NCI-H526 treated with DMSO at 0.1 percent for 48 hours (cell line): ENCODE results near the gene RAB11FIP3.
"Not testable (repeated sequence)": the region's sequence is repeated elsewhere in the genome, so short reads cannot be mapped to it uniquely, and the experiment has no call there.

Source experiments
- DNase-seq: peaks from one replicate; lab custom pipeline; 2025; lab: John Stamatoyannopoulos, UW

RAB11FIP3 gene

GRCh38 chr16:495127-495748 lies 69.8 kb downstream of the RAB11FIP3 start:
- no peak for DNase-seq

GRCh38 chr16:496097-496886 lies 70.8 kb downstream of the RAB11FIP3 start:
- DNase-seq = no peak

DNA sequence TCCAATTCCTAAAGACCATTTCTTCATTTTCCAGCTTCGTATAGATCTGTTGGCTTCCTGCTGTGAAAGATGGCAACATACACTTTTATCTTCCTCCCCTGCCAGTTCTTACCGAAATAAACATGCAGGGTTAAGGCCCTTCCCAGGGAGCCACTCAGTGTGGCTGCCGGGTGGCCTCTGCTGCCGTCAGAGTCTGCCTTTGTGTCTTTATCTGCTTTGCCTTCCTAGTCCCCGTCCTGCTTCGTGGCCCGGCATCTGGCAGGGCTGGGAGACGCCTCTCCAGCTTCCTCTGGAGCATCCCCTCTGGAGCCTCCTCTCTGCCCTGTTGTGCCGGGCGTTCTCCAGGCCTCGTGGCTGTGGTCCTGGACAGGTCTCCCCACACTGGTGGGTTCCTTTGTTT lies 71.8 kb downstream of the RAB11FIP3 start:
- DNase-seq = no peak

DNA sequence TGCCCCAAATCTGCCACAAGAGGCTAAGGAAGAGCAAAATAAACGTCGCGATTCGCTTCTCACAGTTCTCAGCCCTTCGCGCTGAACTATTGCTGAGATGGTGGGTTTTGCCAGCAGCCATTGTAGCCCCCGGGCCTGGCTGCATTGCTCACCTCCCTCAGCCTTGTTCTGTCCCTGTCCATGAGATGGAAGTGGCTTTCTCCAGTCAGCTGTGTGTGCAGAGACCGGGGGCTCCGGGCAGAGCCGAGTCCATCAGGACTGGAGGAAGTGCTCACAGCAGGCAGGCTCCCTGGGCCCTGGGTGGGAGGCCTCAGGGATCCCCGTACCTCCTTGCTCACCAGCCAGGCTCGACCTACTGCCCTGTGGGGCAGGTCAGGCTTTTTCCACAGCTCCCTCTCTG lies 74.5 kb downstream of the RAB11FIP3 start:
- DNase-seq = no peak

DNA sequence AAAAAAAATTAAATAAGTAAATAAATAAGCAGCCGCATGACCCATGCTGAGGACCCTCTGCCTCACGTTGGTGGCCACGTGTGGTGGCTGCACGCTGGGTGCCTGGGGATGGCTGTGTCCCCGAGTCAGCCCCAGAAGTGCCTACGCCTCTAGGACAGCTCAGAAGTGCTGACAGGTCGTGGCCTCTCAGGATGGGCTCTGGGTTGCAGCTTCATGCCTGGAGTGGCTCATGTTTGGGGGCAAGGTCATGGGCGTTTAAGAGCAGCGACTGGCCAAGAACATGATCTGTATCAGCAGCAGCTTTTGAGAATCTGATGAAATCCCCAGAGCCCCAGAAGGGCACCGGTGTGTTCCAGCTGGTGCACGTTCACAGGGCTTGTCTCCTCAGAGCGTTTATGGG lies 75.3 kb downstream of the RAB11FIP3 start:
- no peak for DNase-seq

GRCh38 chr16:502179-502943 lies 76.9 kb downstream of the RAB11FIP3 start:
- DNase-seq = no peak

GRCh38 chr16:503150-504071 lies 78.0 kb downstream of the RAB11FIP3 start:
- DNase-seq = no peak

DNA sequence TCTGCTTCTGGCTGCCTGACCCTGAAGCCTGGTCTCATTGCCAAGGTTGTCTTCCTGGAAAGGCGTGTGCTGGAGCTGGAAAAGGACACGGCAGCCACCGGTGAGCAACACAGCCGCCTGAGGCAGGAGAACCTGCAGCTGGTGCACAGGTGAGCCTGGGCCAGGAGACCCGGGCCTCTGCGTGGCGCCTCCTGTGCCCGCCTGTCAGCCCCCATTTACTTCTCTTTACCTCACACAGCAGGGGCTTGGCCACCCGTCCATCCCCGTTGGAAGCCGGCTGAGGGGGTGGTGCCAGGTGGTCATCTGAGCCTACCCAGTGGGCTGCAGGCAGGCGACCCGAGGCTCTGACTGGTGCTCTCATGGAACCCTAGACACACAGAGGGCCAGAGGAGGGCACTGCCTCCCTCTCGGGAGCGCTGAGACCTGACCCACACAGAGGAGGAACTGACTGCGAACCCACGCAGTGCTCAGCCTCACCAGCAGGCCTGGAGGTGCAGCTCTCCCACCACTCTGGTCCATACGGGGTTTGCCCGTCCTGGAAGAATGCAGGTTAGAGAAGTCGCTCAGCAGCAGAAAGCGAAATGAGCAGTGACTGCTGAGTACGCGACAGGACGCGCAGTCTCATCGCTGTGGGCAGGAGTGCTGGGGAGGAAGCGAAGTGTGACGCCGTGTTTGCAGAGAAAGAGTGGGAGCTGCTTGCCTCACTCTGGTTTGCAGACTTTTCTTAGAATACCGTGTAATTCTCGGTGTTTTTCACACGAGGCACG lies 80.2 kb downstream of the RAB11FIP3 start:
- no peak for DNase-seq

DNA sequence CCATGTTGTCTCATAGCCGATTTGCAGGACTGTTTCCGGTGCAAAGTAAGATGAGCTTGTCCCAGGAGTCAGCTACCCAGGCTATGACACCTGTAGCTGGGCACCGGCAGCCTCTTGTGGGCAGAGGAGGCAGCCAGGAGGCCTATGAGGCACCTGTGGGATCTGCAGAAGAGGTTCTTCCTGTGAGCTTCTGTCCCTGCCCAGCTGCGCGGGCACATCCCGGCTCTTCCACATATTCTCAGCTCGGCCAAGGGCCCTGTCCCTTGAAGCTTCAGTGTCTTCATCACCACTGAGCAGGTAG lies 80.7 kb downstream of the RAB11FIP3 start:
- DNase-seq = no peak

DNA sequence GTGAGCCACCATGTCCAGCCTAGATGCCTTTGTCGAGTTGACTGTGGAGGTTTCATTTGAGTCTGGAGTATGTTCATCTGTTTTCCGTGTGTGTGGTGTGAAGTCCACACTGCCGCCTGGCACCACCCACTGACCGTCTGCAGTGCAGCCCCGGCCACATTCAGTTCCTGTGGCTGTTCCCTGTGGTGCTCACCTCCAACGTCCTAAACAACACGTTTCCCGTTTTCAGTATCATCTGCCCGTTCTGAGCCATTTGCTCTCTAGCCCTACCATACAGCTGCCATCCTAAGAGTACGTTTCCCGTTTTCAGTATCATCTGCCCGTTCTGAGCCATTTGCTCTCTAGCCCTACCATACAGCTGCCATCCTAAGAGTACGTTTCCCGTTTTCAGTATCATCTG lies 82.1 kb downstream of the RAB11FIP3 start:
- not testable (repeated sequence) for DNase-seq

DNA sequence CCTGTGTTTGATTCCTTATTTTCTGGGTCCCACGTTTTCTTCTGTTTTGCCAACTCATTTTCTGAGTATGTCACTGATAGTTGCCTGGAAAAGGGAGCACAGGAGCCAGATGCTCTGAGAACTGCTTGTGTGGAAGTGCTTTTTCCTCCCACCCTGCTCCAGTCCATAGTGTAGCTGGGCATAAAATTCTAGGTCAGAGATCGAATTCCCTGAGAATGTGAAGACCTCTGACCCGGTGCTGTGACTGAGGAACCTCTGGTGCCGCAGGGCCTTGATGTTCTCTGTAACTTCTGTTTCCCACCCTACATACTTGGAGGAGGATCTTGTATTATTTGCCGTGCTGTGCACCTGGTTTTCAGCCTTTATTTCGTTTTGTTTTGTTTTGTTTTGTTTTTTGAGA lies 82.5 kb downstream of the RAB11FIP3 start:
- DNase-seq = no peak

GRCh38 chr16:508884-509736 lies 83.7 kb downstream of the RAB11FIP3 start:
- no peak for DNase-seq

DNA sequence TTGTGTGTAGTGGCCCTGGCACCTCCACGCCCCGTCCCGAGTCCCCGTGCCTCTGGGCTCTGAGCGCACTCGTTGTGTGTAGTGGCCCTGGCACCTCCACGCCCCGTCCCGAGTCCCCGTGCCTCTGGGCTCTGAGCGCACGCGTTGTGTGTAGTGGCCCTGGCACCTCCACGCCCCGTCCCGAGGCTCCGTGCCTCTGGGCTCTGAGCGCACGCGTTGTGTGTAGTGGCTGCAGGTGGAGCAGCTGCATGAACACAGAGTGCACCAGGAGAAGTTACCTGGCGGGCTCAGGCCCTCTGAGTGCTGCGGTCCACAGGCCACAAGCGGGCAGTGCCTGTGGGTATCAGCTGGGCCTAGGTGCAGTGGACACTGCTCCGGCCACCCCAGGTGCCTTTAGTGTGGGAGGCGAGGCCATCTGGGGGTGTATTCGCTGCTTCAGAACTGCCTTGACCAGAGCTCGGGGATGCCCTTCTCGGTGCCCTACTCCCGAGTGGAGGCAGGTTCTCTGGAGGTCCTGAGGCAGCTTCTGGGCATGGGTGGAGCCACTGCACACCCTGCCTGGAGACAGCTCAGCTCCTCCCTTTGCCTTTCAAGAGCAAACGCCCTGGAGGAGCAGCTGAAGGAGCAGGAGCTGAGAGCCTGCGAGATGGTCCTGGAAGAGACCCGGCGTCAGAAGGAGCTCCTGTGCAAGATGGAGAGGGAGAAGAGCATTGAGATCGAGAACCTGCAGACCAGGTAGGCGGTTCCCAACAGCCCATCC lies 84.8 kb downstream of the RAB11FIP3 start:
- no peak for DNase-seq

DNA sequence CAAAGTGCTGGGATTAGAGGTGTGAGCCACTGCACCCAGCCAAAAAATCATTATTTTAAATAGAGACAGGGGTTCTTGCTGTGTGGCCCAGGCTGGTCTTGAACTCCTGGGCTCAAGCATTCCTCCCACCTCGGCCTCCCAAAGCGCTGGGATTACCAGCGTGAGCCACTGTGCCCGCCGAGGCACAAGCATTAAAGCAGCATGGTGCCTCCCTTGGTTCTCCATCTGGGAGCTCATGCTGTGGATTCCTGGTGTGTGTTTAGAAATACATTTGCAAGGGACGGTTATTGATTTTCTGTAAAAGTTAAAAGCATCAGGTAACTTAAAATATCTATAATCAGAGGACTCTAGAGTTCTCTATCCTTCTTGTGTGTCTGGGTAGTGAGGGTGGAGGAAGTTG lies 87.4 kb downstream of the RAB11FIP3 start:
- no peak for DNase-seq

DNA sequence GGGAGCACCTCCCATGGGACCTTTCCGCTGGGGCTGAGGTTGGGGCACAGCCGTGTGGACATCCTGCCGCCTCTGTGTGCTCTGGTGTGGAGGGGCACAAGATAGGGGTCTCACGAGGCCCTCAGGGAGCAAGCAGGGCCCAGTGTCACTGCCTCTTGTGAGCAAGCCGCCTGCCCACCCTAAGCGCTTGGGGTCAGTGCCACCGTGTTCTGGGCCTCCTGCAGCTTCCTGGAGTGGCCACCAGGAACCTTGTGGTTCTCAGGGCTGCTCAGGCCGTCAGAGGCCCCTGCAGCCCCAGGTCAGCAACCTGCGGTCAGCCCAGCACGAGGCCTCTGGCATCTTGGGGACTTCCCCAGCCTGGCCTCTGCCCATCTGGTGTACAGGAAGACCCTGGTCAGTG lies 88.5 kb downstream of the RAB11FIP3 start:
- no peak for DNase-seq

DNA sequence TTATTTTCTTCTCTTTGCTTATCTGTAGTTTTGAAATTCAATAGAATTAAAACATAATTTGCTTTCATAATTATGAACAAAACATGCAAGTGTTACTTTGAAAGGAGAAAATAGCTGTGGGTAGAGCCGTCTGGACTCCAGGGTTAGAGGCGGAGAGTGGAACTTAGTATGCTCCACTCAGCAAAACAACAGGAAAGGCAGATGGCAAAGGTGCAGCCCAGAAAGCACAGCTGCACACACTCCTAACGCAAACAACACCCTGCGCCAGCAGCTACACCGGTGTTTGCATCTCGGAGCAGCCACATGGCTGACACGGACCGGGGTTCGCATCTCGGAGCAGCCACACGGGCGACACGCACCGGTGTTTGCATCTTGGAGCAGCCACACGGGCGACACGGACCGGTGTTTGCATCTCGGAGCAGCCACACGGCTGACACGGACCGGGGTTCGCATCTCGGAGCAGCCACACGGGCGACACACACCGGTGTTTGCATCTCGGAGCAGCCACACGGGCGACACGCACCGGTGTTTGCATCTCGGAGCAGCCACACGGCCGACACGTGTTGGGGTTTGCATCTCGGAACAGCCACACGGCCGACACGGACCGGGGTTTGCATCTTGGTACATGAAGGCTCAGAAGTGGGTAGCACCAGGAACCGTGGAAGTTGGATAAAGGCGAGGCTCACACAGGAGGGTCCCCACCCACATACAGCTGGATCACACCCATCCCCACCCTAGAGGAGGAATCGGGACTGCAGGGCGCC lies 89.9 kb downstream of the RAB11FIP3 start:
- DNase-seq = no peak

DNA sequence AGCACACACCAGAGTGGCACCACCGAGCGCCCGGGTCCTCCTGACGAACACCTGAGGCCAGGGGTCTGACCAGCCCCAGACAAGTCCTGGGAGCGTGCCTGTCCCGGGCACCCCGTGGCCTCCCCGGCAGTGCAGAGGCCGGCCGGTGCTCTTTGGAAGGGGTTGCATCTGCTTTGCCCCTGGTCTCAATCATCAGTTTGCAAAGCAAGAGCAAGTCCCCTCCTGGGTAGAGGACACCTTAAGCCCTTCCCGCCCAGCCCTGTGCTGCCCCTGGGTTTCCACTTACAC lies 90.4 kb downstream of the RAB11FIP3 start:
- DNase-seq = no peak

- DNase-seq = no peak
These were observed 90.9 kb downstream of the RAB11FIP3 start for GRCh38 chr16:516301-516700.

- no peak for DNase-seq
These were observed 93.4 kb downstream of the RAB11FIP3 start for GRCh38 chr16:518858-519257.
